GM23248 (cell line): ENCODE data around the gene MAP3K1. TPM values are rescaled to one million over a fixed set of nuclear protein-coding genes. Genes with fewer than 3 reads are reported as not detected.

Experiments
- DNase-seq: peaks from one replicate; pipeline ENCODE4 v3.0.0-alpha.2; 2015
- H2AFZ ChIP-seq: fragments of 200-600 bp; sonication (generic); 2 replicates; pipeline ENCODE4 v1.6.1; 2016; ENCODE audit warnings: antibody characterized with exemption
- H3F3A ChIP-seq: fragments of 200-600 bp; sonication (generic); 2 replicates; pipeline ENCODE4 v1.6.1; 2016; ENCODE audit warnings: mild to moderate bottlenecking, antibody characterized with exemption, mixed run types; ENCODE audit not compliant: insufficient read depth
- H3K27ac ChIP-seq: fragments of 200-600 bp; sonication (generic); 2 replicates; pipeline ENCODE4 v1.5.1; 2016; ENCODE audit warnings: mild to moderate bottlenecking
- H3K27me3 ChIP-seq: fragments of 200-600 bp; sonication (generic); replicated peaks from 2 replicates; pipeline ENCODE4 v1.6.1; 2016; ENCODE audit warnings: mild to moderate bottlenecking; ENCODE audit not compliant: insufficient read depth
- H3K36me3 ChIP-seq: fragments of 200-600 bp; sonication (generic); 2 replicates; pipeline ENCODE4 v1.6.1; 2016; ENCODE audit warnings: low read depth, mild to moderate bottlenecking
- H3K4me1 ChIP-seq: fragments of 200-600 bp; sonication (generic); 2 replicates; pipeline ENCODE4 v1.6.1; 2016; ENCODE audit warnings: mild to moderate bottlenecking; ENCODE audit not compliant: insufficient read depth
- H3K4me2 ChIP-seq: fragments of 200-600 bp; sonication (generic); one replicate; pipeline ENCODE4 v1.6.1; 2016; ENCODE audit warnings: mild to moderate bottlenecking; ENCODE audit not compliant: unreplicated experiment
- H3K4me3 ChIP-seq: fragments of 200-600 bp; sonication (generic); 2 replicates; pipeline ENCODE4 v1.5.1; 2016; ENCODE audit warnings: mild to moderate bottlenecking
- H3K79me2 ChIP-seq: fragments of 200-600 bp; sonication (generic); 2 replicates; pipeline ENCODE4 v1.6.1; 2016; ENCODE audit warnings: mild to moderate bottlenecking; ENCODE audit not compliant: insufficient read depth
- H3K9ac ChIP-seq: fragments of 200-600 bp; sonication (generic); 2 replicates; pipeline ENCODE4 v1.6.1; 2016; ENCODE audit warnings: mild to moderate bottlenecking
- H3K9me2 ChIP-seq: fragments of 200-600 bp; sonication (generic); 2 replicates; pipeline ENCODE4 v1.6.1; 2016; ENCODE audit warnings: mixed run types, mild to moderate bottlenecking, moderate library complexity; ENCODE audit not compliant: insufficient read depth
- H3K9me3 ChIP-seq: fragments of 200-600 bp; sonication (generic); one replicate; pipeline ENCODE4 v1.6.1; 2017; ENCODE audit warnings: low read depth
- H4K20me1 ChIP-seq: fragments of 200-600 bp; sonication (generic); 2 replicates; pipeline ENCODE4 v1.6.0; 2016; ENCODE audit not compliant: insufficient read depth
- EZH2 ChIP-seq: fragments of 200-600 bp; sonication (generic); IDR thresholded peaks from 2 replicates; pipeline ENCODE4 v1.6.1; 2018; ENCODE audit warnings: antibody characterized with exemption, mild to moderate bottlenecking; ENCODE audit not compliant: insufficient read depth, poor library complexity, severe bottlenecking
- EZH2phosphoT487 ChIP-seq: fragments of 200-600 bp; sonication (generic); IDR thresholded peaks from 2 replicates; pipeline ENCODE4 v1.6.1; 2018; ENCODE audit warnings: antibody characterized with exemption, moderate library complexity, mild to moderate bottlenecking, low read depth; ENCODE audit not compliant: insufficient read depth
- whole genome bisulfite sequencing, 2 experiments: methylation state at CpG; one replicate each; pipeline ENCODE4 v1.1.6; 2015 to 2017; ENCODE audit warnings: low lambda C conversion rate in 2 of 2, low coverage in 1 of 2; ENCODE audit errors: missing lambda C conversion rate in 2 of 2; 5-methylcytosine and 5-hydroxymethylcytosine counted together
- in situ Hi-C: fragments of 300-500 bp; cut with MboI; formaldehyde crosslinking; loops from 2 replicates; pipeline ENCODE4 v1.15.0; 2020
- polyA plus RNA-seq: library from polyadenylated mRNA; unstranded; fragments of >200 nt; fragmentation: Nextera tagmentation; extraction: Ambion mirVana; gene quantifications from 2 replicates; pipeline ENCODE4 v1.2.1, GENCODE V29; 2016
- total RNA-seq: library from RNA; depleted of rRNA; stranded (reverse); fragments of >200 nt; shearing (Covaris generic); gene quantifications from 2 replicates; pipeline ENCODE4 v1.2.3, GENCODE V29; 2014

Gene MAP3K1
- total and polyA plus RNA-seq, 2 experiments from 2014 or later, result 1.8 to 4.6 TPM

GRCh38 chr5:56822981-56823380, 7.6 kb downstream of the MAP3K1 start:
- Histone ChIP-seq H3K9me2 (no peaks in the 10 kb centered on the region), H3K79me2 (peaks cover 91% of the 10 kb centered on the region), H3K4me3 (no peak overlapping the region), H3K36me3 (no peaks in the 10 kb centered on the region), H3K4me2 (no peak overlapping the region), H3K27ac (no peak overlapping the region), H3F3A (no peaks in the 10 kb centered on the region), H3K9me3 (no peaks in the 10 kb centered on the region), H4K20me1 (no peaks in the 10 kb centered on the region), H3K27me3 (no peaks in the 10 kb centered on the region), H3K9ac (no peak overlapping the region), H2AFZ (no peak overlapping the region), H3K4me1 (peaks cover 2% of the 10 kb centered on the region; the same call in 1 of the 2 replicates)
- TF ChIP-seq EZH2phosphoT487 (no peak), EZH2 (no peak)
- 81% methylated on average over 6 of the region's 6 CpGs for WGBS, 2 experiments
- in situ Hi-C loops, result no loop called here
- no peak for DNase-seq

- H3F3A ChIP-seq, result no peaks in the 10 kb centered on the region
- no peaks in the 10 kb centered on the region for H3K4me1 ChIP-seq
- H3K27ac ChIP-seq, result no peak overlapping the region
- H3K79me2 ChIP-seq, result peaks cover 91% of the 10 kb centered on the region
- no peak overlapping the region for H3K4me3 ChIP-seq
- H2AFZ ChIP-seq, result no peak overlapping the region
- no peak overlapping the region for H3K4me2 ChIP-seq
- no peaks in the 10 kb centered on the region for H3K9me3 ChIP-seq
- DNase-seq, result no peak
- no peaks in the 10 kb centered on the region for H4K20me1 ChIP-seq
- H3K36me3 ChIP-seq, result no peaks in the 10 kb centered on the region
- no peaks in the 10 kb centered on the region for H3K27me3 ChIP-seq
- no peaks in the 10 kb centered on the region for H3K9me2 ChIP-seq
- in situ Hi-C loops, result no loop called here
- no peak for TF ChIP-seq EZH2
- TF ChIP-seq EZH2phosphoT487, result no peak
- no peak overlapping the region for H3K9ac ChIP-seq
Measured at GRCh38 chr5:56824019-56824418, 8.7 kb downstream of the MAP3K1 start.

- no peak for DNase-seq
- Histone ChIP-seq H3F3A (no peaks in the 10 kb centered on the region), H2AFZ (no peak overlapping the region), H3K36me3 (no peaks in the 10 kb centered on the region), H3K4me2 (no peak overlapping the region), H3K9me2 (no peaks in the 10 kb centered on the region), H3K79me2 (peaks cover 90% of the 10 kb centered on the region), H3K9me3 (no peaks in the 10 kb centered on the region), H3K9ac (no peak overlapping the region), H3K4me1 (no peaks in the 10 kb centered on the region), H4K20me1 (no peaks in the 10 kb centered on the region), H3K4me3 (no peak overlapping the region), H3K27ac (no peak overlapping the region), H3K27me3 (no peaks in the 10 kb centered on the region)
- WGBS, 2 experiments, result 95 to 100% methylated on average over 3 of the region's 3 CpGs
- in situ Hi-C loops, result loop anchor here (25.0 kb wide), 1 partner anchor 838 kb away; the partner anchor contains the start of gene IL6ST
- no peak for TF ChIP-seq EZH2
- TF ChIP-seq EZH2phosphoT487, result no peak
Measured at GRCh38 chr5:56825222-56825824, 10.0 kb downstream of the MAP3K1 start.

DNA sequence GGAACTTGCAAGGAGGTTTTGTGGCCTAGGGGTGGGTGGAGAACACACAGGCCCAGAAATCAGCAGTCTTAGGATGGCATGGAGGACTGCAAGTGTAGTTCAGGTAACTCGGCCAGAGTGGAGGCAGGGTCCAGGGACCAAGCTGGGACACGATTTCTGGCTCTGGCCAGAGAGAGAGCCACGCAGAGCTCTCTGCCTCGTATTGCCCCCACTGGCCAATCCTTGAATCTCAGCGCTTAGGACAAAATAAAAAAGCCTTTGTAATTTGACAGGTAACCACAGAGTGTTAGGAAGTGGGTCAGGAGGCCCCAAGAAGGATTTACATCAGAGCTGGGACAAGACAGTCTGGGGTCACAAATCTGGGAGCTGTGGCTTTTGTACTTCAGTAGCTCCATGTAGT, 11.7 kb downstream of the MAP3K1 start:
- in situ Hi-C loops, result loop anchor here (25.0 kb wide), 1 partner anchor 840 kb away; the partner anchor contains the start of gene IL6ST
- peaks cover 90% of the 10 kb centered on the region for H3K79me2 ChIP-seq
- no peak overlapping the region for H2AFZ ChIP-seq
- no peak overlapping the region for H3K4me2 ChIP-seq
- H3F3A ChIP-seq, result no peaks in the 10 kb centered on the region
- H3K4me3 ChIP-seq, result no peak overlapping the region
- no peak overlapping the region for H3K9ac ChIP-seq
- H3K27me3 ChIP-seq, result no peaks in the 10 kb centered on the region
- H3K9me2 ChIP-seq, result no peaks in the 10 kb centered on the region
- H3K36me3 ChIP-seq, result no peaks in the 10 kb centered on the region
- no peaks in the 10 kb centered on the region for H3K9me3 ChIP-seq
- H3K4me1 ChIP-seq, result no peaks in the 10 kb centered on the region
- peak; percentile 6 for DNase-seq
- H4K20me1 ChIP-seq, result no peaks in the 10 kb centered on the region
- H3K27ac ChIP-seq, result no peak overlapping the region
- TF ChIP-seq EZH2phosphoT487 (no peak), EZH2 (no peak)
- WGBS, 2 experiments, result 84 to 91% methylated on average over 5 of the region's 5 CpGs

DNA sequence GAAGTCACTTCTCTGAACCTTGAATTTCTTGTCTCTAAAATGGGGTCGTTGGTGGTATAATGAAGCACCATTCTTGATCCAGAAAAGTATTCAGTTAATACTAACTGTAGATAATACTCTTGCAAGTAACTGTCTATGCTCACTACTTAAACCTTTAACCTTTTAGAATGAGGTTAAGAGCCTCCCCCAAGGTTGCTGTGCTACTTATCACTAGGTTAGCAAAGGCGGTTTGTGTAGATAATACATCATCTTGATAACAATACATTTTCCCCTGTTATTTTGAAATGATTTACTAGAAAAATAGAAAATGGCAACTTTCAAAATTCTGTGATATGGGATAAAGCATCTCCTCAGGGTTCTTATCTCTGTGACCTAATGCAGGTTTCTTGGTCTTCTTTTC, 12.6 kb downstream of the MAP3K1 start:
- Histone ChIP-seq H3K4me1 (no peaks in the 10 kb centered on the region), H3K9ac (no peak overlapping the region), H3K4me3 (no peak overlapping the region), H3K27me3 (no peaks in the 10 kb centered on the region), H3K9me2 (no peaks in the 10 kb centered on the region), H2AFZ (no peak overlapping the region), H3K4me2 (no peak overlapping the region), H3K79me2 (peaks cover 90% of the 10 kb centered on the region), H4K20me1 (no peaks in the 10 kb centered on the region), H3K27ac (no peak overlapping the region), H3K36me3 (no peaks in the 10 kb centered on the region), H3K9me3 (no peaks in the 10 kb centered on the region), H3F3A (no peaks in the 10 kb centered on the region)
- 95 to 97% methylated on average over 2 of the region's 2 CpGs for WGBS, 2 experiments
- in situ Hi-C loops, result loop anchor here (25.0 kb wide), 1 partner anchor 841 kb away; the partner anchor contains the start of gene IL6ST
- no peak for TF ChIP-seq EZH2
- DNase-seq, result no peak
